Choroid plexus epithelial cell (primary cell): ENCODE results near the gene AHR.
"Not testable (repeated sequence)": the region's sequence is repeated elsewhere in the genome, so short reads cannot be mapped to it uniquely, and the experiment has no call there.

ENCODE experiments used
- DNase-seq: peaks from one replicate; pipeline ENCODE4 v3.0.0-alpha.2; 2010; ENCODE audit warnings: low read depth
- H3K4me3 ChIP-seq: 2 replicates; pipeline ENCODE4 v1.5.1; 2011; ENCODE audit warnings: low read depth, mild to moderate bottlenecking, control low read depth, low read length, moderate library complexity
- TF ChIP-seq, protein P1 (sequence below): conservative IDR thresholded peaks from 2 replicates; pipeline ENCODE4 v1.5.1; 2011; ENCODE audit warnings: low read depth, mild to moderate bottlenecking, control low read depth, inconsistent platforms, low read length, moderate library complexity

AHR gene

GRCh38 chr7:17391366-17391765 lies 92.9 kb downstream of the AHR start:
- H3K4me3 ChIP-seq, result no peak overlapping the region
- TF ChIP-seq, protein P1, sequence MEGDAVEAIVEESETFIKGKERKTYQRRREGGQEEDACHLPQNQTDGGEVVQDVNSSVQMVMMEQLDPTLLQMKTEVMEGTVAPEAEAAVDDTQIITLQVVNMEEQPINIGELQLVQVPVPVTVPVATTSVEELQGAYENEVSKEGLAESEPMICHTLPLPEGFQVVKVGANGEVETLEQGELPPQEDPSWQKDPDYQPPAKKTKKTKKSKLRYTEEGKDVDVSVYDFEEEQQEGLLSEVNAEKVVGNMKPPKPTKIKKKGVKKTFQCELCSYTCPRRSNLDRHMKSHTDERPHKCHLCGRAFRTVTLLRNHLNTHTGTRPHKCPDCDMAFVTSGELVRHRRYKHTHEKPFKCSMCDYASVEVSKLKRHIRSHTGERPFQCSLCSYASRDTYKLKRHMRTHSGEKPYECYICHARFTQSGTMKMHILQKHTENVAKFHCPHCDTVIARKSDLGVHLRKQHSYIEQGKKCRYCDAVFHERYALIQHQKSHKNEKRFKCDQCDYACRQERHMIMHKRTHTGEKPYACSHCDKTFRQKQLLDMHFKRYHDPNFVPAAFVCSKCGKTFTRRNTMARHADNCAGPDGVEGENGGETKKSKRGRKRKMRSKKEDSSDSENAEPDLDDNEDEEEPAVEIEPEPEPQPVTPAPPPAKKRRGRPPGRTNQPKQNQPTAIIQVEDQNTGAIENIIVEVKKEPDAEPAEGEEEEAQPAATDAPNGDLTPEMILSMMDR, result no peak
- DNase-seq, result no peak

GRCh38 chr7:17392846-17393245 lies 94.4 kb downstream of the AHR start:
- DNase-seq, result peak; percentile 94
- no peak overlapping the region for H3K4me3 ChIP-seq
- TF ChIP-seq, protein P1, result no peak

DNA sequence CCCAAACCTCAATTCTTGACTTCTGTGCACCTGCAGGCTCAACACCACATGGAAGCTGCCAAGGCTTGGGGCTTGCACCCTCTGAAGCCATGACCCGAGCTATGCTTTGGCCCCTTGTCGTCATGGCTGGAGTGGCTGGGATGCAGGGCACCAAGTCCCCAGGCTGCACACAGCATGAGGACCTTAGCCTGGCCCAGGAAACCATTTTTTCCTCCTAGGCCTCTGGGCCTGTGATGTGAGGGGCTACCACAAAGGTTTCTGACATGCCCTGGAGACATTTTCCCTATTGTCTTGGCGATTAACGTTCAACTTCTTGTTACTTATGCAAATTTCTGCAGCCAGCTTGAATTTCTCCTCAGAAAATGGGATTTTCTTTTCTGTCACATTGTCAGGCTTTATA lies 96.1 kb downstream of the AHR start:
- H3K4me3 ChIP-seq, result not testable (repeated sequence)

More for the DNA sequence above, 96.1 kb downstream of the AHR start:
- DNase-seq, result not testable (repeated sequence)
